NOMO-1 treated with dmso at 0.1 percent for 144 hours (cell line): ENCODE measurements around the gene BBS5.
"Not testable (repeated sequence)": the region's sequence is repeated elsewhere in the genome, so short reads cannot be mapped to it uniquely, and the experiment has no call there.

Experiments used
- DNase-seq: peaks from one replicate; lab custom pipeline; 2025; ENCODE audit not compliant: unreplicated experiment; lab: John Stamatoyannopoulos, UW

BBS5 gene

DNA sequence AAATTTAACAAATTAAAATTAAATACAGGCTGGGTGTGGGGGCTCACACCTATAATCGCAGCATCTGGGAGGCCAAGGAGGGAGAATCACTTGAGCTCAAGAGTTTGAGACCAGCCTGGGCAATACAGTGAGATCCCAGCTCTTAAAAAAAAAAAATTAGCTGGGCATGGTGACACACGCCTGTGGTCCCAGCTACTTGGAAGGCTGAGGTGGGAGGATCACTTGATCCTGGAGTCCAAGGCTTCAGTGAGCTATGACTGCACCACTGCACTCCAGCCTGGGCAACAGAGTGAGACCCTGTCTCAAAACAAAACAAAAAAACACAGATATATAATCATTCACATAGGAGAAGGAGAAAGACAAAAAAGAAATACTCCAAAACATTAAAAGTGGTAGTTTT, 60.2 kb downstream of the BBS5 start:
- not testable (repeated sequence) for DNase-seq

DNA sequence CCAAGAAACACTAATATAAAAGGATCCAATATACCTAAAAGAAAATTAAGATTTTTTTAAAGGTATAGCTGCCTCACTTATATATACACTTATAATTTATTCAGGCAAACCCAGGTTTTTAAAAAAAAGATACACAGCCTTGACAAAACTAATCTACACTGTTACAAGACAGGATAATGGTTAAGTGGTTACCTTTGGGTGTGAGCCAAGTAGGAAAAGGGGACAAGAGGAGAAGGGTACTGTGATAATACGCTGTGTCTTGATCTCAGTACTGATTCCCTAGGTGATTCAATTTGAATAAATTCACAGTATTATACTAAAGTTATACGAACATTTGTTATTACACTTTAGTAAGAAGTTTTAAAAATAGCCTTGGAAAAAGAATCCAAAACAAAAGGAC, 60.9 kb downstream of the BBS5 start:
- no peak for DNase-seq

DNA sequence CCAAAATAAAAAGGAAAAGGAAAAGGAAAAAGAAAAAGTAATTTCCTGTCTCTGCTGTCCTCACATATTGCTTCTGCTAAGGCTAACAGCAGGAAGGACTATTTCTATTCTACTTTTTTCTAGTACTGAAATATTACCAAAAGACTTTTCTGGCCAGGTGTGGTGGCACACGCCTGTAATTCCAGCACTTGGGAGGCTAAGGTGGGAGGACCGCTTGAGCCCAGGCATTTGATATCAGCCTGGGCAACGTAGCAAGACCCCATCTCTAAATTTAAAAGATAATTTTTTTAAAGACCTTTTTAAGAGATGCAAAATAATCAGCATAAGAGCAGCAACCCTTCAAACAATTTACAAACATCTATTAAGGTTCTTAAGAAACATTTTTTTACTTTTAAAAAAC, 63.1 kb downstream of the BBS5 start:
- DNase-seq: no peak

DNA sequence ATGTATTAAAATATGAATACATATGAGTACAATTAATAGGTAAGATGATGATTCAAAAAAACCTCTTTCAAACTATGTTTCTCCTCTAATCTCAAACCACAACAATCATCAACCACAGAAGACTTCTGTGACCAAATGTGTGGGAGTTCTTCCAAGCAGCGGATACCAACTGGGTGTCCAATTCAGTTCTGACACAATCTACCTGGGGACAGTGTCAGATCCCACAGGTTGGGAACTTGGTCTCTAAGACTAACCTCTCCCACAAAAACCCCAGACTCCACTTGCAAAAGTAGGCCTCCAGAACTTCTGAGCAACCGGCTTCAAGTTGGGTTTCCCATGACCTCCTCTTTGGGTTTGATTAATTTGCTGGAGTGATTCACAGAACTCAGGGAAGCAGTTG, 67.5 kb downstream of the BBS5 start:
- DNase-seq: no peak
